Measurements from ENCODE around the gene SMIM35.
"Not testable (repeated sequence)": the region's sequence is repeated elsewhere in the genome, so short reads cannot be mapped to it uniquely, and the experiment has no call there.

DNA sequence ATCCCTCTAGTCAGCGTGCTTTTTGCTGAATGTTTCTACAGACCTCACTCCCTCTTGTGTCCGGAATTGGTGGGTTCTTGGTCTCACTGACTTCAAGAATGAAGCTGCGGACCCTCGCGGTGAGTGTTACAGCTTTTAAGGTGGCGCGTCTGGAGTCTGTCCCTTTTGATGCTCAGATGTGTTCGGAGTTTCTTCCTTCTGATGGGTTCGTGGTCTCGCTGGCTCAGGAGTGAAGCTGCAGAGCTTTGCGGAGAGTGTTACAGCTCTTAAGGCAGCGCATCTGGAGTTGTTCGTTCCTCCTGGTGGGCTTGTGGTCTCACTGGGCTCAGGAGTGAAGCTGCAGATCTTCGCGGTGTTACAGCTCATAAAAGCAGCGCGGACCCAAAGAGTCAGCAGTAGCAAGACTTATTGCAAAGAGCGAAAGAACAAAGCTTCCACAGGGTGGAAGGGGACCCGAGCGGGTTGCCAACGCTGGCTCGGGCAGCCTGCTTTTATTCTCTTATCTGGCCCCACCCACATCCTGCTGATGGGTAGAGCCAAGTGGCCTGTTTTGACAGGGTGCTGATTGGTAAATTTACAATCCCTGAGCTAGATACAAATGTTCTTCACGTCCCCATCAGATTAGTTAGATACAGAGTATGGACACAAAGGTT, 109.0 kb downstream of the SMIM35 start:
- TF ChIP-seq, protein P1, sequence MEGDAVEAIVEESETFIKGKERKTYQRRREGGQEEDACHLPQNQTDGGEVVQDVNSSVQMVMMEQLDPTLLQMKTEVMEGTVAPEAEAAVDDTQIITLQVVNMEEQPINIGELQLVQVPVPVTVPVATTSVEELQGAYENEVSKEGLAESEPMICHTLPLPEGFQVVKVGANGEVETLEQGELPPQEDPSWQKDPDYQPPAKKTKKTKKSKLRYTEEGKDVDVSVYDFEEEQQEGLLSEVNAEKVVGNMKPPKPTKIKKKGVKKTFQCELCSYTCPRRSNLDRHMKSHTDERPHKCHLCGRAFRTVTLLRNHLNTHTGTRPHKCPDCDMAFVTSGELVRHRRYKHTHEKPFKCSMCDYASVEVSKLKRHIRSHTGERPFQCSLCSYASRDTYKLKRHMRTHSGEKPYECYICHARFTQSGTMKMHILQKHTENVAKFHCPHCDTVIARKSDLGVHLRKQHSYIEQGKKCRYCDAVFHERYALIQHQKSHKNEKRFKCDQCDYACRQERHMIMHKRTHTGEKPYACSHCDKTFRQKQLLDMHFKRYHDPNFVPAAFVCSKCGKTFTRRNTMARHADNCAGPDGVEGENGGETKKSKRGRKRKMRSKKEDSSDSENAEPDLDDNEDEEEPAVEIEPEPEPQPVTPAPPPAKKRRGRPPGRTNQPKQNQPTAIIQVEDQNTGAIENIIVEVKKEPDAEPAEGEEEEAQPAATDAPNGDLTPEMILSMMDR (IDR thresholded peaks at IDR 0.05), result not testable (repeated sequence)
- TF ChIP-seq POLR2A, EP300 (IDR thresholded peaks at IDR 0.05): not testable (repeated sequence)
